ENCODE results near the gene PITPNM1. TPM values are rescaled to one million over a fixed set of nuclear protein-coding genes. Genes with fewer than 3 reads are reported as not detected.

Gene PITPNM1
- total RNA-seq, 4 donors from 2014 or later, result 4.0 to 12.2 (median 7.7) TPM

DNA sequence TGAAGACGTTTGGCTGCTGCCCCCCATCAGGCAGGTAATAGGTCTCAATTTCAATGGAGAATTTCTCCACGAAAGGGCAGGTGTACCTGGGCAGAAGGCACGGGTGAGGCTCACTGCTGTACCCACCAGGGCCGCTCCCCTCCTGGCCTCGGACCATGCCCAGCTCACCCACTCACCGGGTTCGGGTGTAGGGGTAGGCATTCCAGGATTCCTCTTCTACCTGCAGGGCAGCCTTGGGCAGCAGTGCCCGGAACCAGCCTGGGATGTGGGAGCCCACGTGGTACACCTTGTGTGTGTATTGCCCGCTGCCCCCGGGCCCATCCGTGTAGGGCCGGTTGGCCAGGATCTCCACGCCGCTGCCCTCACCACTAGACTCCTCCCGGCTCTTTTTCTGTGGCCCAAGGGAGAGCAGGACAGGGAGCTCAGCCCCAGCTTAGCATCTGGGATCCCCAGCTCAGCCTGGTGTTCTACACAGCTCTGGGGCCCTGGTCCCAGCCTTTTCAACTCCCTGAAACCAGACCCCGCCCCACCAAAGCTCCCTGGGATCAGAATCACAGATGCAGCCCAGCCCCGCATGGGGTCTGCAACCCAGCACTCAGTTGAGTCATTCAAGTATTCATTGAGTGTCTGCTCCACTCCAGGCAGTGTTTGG lies 2.7 kb downstream of the PITPNM1 start:
- in situ Hi-C loops (cut with MboI; ENCODE audit: low sequenced_read_pairs in 4 of 4) (loop anchor here in 3 of 4 donors (10.0 kb wide), 1 partner anchor 108 kb away; the partner anchor contains the start of gene RAD9A (in 3 of the 3)), intact Hi-C loops (cut with DNase I; ENCODE audit: low total_unique reads) (no loop called here)
- DNase-seq (no peak), ATAC-seq (no peak)
- Histone ChIP-seq H3K36me3 (peaks cover 0 to 4% of the 10 kb centered on the region in 2 donors), H3K4me1 (peaks cover 20 to 31% of the 10 kb centered on the region in 2 donors), H3K4me3 (no peak overlapping the region), H3K27me3 (peaks cover 0 to 13% (median 0%) of the 10 kb centered on the region in 3 donors), H3K9me3 (no peaks in the 10 kb centered on the region), H3K27ac (no peak overlapping the region)
- TF ChIP-seq POLR2A (IDR thresholded peaks at IDR 0.05), result no peak
- TF ChIP-seq, protein P1, sequence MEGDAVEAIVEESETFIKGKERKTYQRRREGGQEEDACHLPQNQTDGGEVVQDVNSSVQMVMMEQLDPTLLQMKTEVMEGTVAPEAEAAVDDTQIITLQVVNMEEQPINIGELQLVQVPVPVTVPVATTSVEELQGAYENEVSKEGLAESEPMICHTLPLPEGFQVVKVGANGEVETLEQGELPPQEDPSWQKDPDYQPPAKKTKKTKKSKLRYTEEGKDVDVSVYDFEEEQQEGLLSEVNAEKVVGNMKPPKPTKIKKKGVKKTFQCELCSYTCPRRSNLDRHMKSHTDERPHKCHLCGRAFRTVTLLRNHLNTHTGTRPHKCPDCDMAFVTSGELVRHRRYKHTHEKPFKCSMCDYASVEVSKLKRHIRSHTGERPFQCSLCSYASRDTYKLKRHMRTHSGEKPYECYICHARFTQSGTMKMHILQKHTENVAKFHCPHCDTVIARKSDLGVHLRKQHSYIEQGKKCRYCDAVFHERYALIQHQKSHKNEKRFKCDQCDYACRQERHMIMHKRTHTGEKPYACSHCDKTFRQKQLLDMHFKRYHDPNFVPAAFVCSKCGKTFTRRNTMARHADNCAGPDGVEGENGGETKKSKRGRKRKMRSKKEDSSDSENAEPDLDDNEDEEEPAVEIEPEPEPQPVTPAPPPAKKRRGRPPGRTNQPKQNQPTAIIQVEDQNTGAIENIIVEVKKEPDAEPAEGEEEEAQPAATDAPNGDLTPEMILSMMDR (IDR thresholded peaks at IDR 0.05 in 4 of 5, conservative IDR thresholded peaks at IDR 0.05 in 1 of 5), result no peak

DNA sequence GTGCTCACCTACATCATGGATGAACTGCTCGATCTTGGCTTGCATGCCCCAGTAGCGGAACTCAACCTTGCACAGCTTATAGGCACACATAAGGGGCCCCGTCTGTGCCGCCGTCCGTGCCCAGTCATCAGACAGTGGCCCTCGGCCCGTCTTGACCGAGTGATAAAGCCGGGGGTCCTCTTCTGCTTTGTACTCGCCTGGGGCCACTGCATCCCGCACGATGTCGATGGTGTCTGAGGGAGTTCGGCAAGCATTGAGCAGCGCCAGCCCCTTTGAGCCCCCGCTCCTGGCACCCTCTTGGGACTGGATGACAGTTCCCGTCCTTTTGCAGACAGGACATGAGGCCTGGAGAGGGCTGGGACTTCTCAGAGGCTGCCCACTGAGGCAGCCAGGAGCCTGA lies 3.3 kb downstream of the PITPNM1 start:
- Histone ChIP-seq H3K27me3 (peaks cover 0 to 13% (median 0%) of the 10 kb centered on the region in 3 donors), H3K4me1 (peaks cover 15 to 25% of the 10 kb centered on the region in 2 donors), H3K36me3 (peaks cover 0 to 4% of the 10 kb centered on the region in 2 donors), H3K9me3 (no peaks in the 10 kb centered on the region), H3K4me3 (no peak overlapping the region), H3K27ac (no peak overlapping the region)
- TF ChIP-seq POLR2A (IDR thresholded peaks at IDR 0.05), result no peak
- TF ChIP-seq, protein P1 (IDR thresholded peaks at IDR 0.05 in 4 of 5, conservative IDR thresholded peaks at IDR 0.05 in 1 of 5), result no peak
- ATAC-seq, result no peak
- intact Hi-C loops (cut with DNase I; ENCODE audit: low total_unique reads) (no loop called here), in situ Hi-C loops (cut with MboI; ENCODE audit: low sequenced_read_pairs in 4 of 4) (loop anchor here in 3 of 4 donors (10.0 kb wide), 1 partner anchor 107 kb away; the partner anchor contains the start of gene RAD9A (in 3 of the 3))
- no peak for DNase-seq

DNA sequence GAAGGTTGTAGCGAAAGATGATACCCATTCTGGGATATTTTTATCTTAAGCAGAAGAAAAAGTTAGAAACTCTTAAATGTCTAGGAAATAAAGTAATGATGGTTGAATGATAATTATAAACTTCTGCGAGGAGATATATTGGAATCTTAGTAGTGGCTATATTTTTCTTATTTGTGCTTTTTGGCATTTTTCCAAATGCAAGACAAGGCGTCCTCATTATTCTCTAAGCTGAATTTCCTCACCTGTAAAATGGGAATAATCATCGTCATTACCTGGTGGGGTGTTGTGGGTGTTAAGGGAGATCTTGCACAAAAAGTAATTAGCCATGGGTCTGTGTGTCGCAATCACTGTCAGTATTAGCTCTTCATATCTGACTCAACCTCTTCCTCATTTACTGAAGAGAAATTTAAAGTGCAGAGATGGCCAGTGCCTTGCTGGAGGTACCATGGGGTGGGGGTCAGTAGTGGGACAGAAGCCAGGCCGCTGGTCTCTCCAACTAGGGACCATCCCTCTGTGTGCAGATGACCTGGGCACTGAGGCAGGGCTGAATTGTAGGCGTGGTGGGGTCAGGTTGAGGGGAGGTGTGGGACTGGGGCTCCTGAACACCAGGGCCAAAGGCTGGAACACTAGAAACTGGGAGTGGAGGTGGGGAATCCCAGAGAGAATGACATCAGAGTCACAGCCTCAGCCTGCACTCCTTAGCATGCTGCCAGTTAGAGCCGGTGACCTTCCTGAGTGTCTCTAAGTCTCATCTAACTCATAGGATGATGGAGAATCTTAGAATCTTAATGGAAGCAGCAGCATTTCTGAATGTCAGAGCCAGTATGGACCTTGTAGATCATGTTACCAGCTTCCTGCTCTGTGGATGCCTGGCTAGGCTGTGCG lies 4.1 kb downstream of the PITPNM1 start:
- Histone ChIP-seq H3K36me3 (peaks cover 0 to 4% of the 10 kb centered on the region in 2 donors), H3K4me1 (peaks cover 11 to 19% of the 10 kb centered on the region in 2 donors), H3K4me3 (no peak overlapping the region), H3K9me3 (no peaks in the 10 kb centered on the region), H3K27me3 (peaks cover 0 to 13% (median 0%) of the 10 kb centered on the region in 3 donors), H3K27ac (no peak overlapping the region)
- intact Hi-C loops (cut with DNase I; ENCODE audit: low total_unique reads) (no loop called here), in situ Hi-C loops (cut with MboI; ENCODE audit: low sequenced_read_pairs in 4 of 4) (loop anchor here in 3 of 4 donors (10.0 kb wide), 1 partner anchor 106 kb away; the partner anchor contains the start of gene RAD9A (in 3 of the 3))
- ATAC-seq (no peak), DNase-seq (no peak)
- no peak for TF ChIP-seq POLR2A (IDR thresholded peaks at IDR 0.05)
- TF ChIP-seq, protein P1 (IDR thresholded peaks at IDR 0.05 in 4 of 5, conservative IDR thresholded peaks at IDR 0.05 in 1 of 5), result no peak

DNA sequence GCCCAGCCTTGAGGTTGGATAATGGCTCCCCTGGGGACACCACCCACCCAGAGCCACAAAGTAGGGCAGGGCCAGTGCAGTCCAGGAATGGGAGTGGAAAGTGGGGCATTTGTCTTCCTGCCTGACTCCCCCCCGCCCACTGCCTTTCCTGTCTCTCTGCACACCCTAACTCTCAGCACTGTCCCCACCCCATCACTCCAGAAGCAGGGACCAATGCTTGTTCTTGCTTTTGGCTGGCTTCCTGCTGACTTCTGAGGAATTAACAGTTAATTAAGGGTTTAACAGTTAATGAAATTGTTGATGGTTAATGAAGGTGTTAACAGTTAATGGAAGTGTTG lies 4.7 kb downstream of the PITPNM1 start:
- no peak for TF ChIP-seq POLR2A (IDR thresholded peaks at IDR 0.05)
- TF ChIP-seq, protein P1 (IDR thresholded peaks at IDR 0.05 in 4 of 5, conservative IDR thresholded peaks at IDR 0.05 in 1 of 5), result no peak
- Histone ChIP-seq H3K27ac (no peak overlapping the region), H3K4me1 (peaks cover 5 to 13% of the 10 kb centered on the region in 2 donors), H3K4me3 (no peak overlapping the region), H3K27me3 (peaks cover 0 to 12% (median 0%) of the 10 kb centered on the region in 3 donors), H3K36me3 (peaks cover 0 to 4% of the 10 kb centered on the region in 2 donors), H3K9me3 (no peaks in the 10 kb centered on the region)
- intact Hi-C loops (cut with DNase I; ENCODE audit: low total_unique reads) (no loop called here), in situ Hi-C loops (cut with MboI; ENCODE audit: low sequenced_read_pairs in 4 of 4) (loop anchor here in 3 of 4 donors (10.0 kb wide), 1 partner anchor 106 kb away; the partner anchor contains the start of gene RAD9A (in 3 of the 3))
- DNase-seq (no peak), ATAC-seq (no peak)
